GM23338 (cell line): ENCODE results near the gene CHI3L1. TPM values are rescaled to one million over a fixed set of nuclear protein-coding genes. Genes with fewer than 3 reads are reported as not detected.

Experiments
- ATAC-seq: fragments of 200-7000 bp; cut with Tn5 transposase; 3 replicates; pipeline ENCODE4 v1.9.1; 2020
- DNase-seq: peaks from one replicate; pipeline ENCODE4 v3.0.0-alpha.2; 2015; ENCODE audit warnings: low spot score
- H2AFZ ChIP-seq: fragments of 200-600 bp; sonication (generic); 2 replicates; pipeline ENCODE4 v1.8.0; 2016; ENCODE audit warnings: antibody characterized with exemption, mild to moderate bottlenecking, moderate library complexity
- H3F3A ChIP-seq: fragments of 200-600 bp; sonication (generic); replicated peaks from 2 replicates; pipeline ENCODE4 v1.8.0; 2017; ENCODE audit warnings: antibody characterized with exemption, mixed run types, low read depth
- H3K27ac ChIP-seq: fragments of 200-600 bp; sonication (generic); 2 replicates; pipeline ENCODE4 v1.6.1; 2016; ENCODE audit warnings: low read depth
- H3K27me3 ChIP-seq: fragments of 200-600 bp; sonication (generic); 2 replicates; pipeline ENCODE4 v1.8.0; 2016; ENCODE audit warnings: mild to moderate bottlenecking, mixed run types, moderate library complexity; ENCODE audit not compliant: insufficient read depth
- H3K36me3 ChIP-seq: fragments of 200-600 bp; sonication (generic); 2 replicates; pipeline ENCODE4 v1.8.0; 2016; ENCODE audit warnings: mild to moderate bottlenecking; ENCODE audit not compliant: insufficient read depth
- H3K4me1 ChIP-seq: fragments of 200-600 bp; sonication (generic); 2 replicates; pipeline ENCODE4 v1.8.0; 2016; ENCODE audit warnings: mild to moderate bottlenecking, moderate library complexity; ENCODE audit not compliant: insufficient read depth
- H3K4me2 ChIP-seq: fragments of 200-600 bp; sonication (generic); 2 replicates; pipeline ENCODE4 v1.7.1; 2017; ENCODE audit warnings: mixed run types
- H3K4me3 ChIP-seq: fragments of 200-600 bp; sonication (generic); 2 replicates; pipeline ENCODE4 v1.6.1; 2016; ENCODE audit warnings: mixed run types
- H3K79me2 ChIP-seq: fragments of 200-600 bp; sonication (generic); replicated peaks from 2 replicates; pipeline ENCODE4 v1.8.0; 2017; ENCODE audit warnings: mild to moderate bottlenecking; ENCODE audit not compliant: insufficient read depth
- H3K9me2 ChIP-seq: fragments of 200-600 bp; sonication (generic); 2 replicates; pipeline ENCODE4 v1.8.0; 2017; ENCODE audit not compliant: insufficient read depth
- H4K20me1 ChIP-seq: fragments of 200-600 bp; sonication (generic); replicated peaks from 2 replicates; pipeline ENCODE4 v1.8.0; 2017; ENCODE audit warnings: mild to moderate bottlenecking; ENCODE audit not compliant: insufficient read depth
- H3K27ac Mint-ChIP-seq: 2 replicates; pipeline ENCODE4 v1.8.0; 2020; ENCODE audit warnings: inconsistent platforms, mild to moderate bottlenecking, moderate library complexity, mixed read lengths
- H3K27me3 Mint-ChIP-seq: 3 replicates; pipeline ENCODE4 v1.8.0; 2022; ENCODE audit warnings: low read depth, mild to moderate bottlenecking, moderate library complexity, mixed read lengths, inconsistent platforms; ENCODE audit not compliant: insufficient read depth, poor library complexity
- H3K36me3 Mint-ChIP-seq: 3 replicates; pipeline ENCODE4 v1.8.0; 2021; ENCODE audit warnings: low read depth, mild to moderate bottlenecking, inconsistent platforms, moderate library complexity, mixed read lengths
- H3K4me1 Mint-ChIP-seq: 3 replicates; pipeline ENCODE4 v1.8.0; 2020; ENCODE audit warnings: mild to moderate bottlenecking, inconsistent platforms, mixed read lengths
- H3K4me3 Mint-ChIP-seq: 3 replicates; pipeline ENCODE4 v1.8.0; 2021; ENCODE audit warnings: moderate library complexity, mild to moderate bottlenecking, inconsistent platforms, mixed read lengths
- H3K9me3 Mint-ChIP-seq: 3 replicates; pipeline ENCODE4 v1.8.0; 2020; ENCODE audit warnings: moderate library complexity, mild to moderate bottlenecking, inconsistent platforms, mixed read lengths
- NANOG ChIP-seq: IDR thresholded peaks from 2 replicates; pipeline ENCODE4 v1.6.1; 2016; ENCODE audit warnings: antibody characterized with exemption, borderline replicate concordance
- STAT1 ChIP-seq: IDR thresholded peaks from one replicate; pipeline ENCODE4 v1.6.1; 2016; ENCODE audit warnings: antibody characterized with exemption; ENCODE audit not compliant: unreplicated experiment
- ZNF331 ChIP-seq: fragments of 250-450 bp; sonication (Bioruptor Pico); IDR thresholded peaks from 2 replicates; pipeline ENCODE4 v1.5.0; 2020; ENCODE audit warnings: low read depth, mild to moderate bottlenecking, moderate library complexity
- polyA plus RNA-seq: library from polyadenylated mRNA; unstranded; fragments of >200 nt; fragmentation: Nextera tagmentation; extraction: Ambion mirVana; gene quantifications from 2 replicates; pipeline ENCODE4 v1.2.1, GENCODE V29; 2016
- total RNA-seq: library from RNA; depleted of rRNA; stranded (reverse); fragments of >200 nt; shearing (Covaris generic); gene quantifications from 2 replicates; pipeline ENCODE4 v1.2.3, GENCODE V29; 2014
- TF ChIP-seq, protein P1 (sequence below): fragments of 250-450 bp; sonication (Bioruptor Pico); IDR thresholded peaks from 2 replicates; pipeline ENCODE4 v1.5.0; 2020; ENCODE audit warnings: mild to moderate bottlenecking, moderate library complexity
- TF ChIP-seq, protein P2 (sequence below): IDR thresholded peaks from 2 replicates; pipeline ENCODE4 v1.6.1; 2016; ENCODE audit warnings: antibody characterized with exemption

The CHI3L1 gene
- total and polyA plus RNA-seq, 2 experiments from 2014 or later = 0.76 TPM; not detected in 1

DNA sequence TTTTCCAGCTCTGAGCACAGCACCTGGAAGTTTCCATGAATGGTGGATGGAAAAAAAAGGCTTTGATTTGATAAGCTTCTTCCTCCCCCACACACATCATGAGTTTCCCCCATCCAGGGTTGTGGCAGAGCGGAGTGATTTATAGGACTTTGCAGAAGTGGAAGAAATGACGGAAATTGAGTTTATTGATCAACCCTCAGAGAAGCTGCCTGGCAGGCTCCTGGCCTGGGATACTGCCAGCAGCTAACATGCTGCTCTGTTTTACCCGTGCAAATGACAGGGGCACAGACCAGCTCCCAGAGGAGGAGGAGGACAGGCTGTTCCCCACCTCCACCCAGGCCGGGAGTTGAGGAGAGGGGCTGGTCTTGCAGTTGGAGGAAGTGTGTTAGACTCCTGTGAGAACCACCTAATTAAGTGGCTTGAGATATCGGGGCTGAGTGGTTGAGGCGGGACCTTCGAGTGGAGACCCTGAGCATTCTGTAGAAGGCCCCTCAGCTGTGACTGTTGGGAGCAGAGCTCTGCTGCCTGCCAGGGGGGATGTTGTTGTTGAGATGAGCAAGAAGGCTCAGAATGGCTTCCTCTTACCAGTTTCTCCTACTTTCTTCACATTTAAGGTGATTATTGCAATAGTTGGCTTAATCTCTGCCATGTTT is 37.2 kb downstream of the CHI3L1 start (continued):
- TF ChIP-seq, protein P1, sequence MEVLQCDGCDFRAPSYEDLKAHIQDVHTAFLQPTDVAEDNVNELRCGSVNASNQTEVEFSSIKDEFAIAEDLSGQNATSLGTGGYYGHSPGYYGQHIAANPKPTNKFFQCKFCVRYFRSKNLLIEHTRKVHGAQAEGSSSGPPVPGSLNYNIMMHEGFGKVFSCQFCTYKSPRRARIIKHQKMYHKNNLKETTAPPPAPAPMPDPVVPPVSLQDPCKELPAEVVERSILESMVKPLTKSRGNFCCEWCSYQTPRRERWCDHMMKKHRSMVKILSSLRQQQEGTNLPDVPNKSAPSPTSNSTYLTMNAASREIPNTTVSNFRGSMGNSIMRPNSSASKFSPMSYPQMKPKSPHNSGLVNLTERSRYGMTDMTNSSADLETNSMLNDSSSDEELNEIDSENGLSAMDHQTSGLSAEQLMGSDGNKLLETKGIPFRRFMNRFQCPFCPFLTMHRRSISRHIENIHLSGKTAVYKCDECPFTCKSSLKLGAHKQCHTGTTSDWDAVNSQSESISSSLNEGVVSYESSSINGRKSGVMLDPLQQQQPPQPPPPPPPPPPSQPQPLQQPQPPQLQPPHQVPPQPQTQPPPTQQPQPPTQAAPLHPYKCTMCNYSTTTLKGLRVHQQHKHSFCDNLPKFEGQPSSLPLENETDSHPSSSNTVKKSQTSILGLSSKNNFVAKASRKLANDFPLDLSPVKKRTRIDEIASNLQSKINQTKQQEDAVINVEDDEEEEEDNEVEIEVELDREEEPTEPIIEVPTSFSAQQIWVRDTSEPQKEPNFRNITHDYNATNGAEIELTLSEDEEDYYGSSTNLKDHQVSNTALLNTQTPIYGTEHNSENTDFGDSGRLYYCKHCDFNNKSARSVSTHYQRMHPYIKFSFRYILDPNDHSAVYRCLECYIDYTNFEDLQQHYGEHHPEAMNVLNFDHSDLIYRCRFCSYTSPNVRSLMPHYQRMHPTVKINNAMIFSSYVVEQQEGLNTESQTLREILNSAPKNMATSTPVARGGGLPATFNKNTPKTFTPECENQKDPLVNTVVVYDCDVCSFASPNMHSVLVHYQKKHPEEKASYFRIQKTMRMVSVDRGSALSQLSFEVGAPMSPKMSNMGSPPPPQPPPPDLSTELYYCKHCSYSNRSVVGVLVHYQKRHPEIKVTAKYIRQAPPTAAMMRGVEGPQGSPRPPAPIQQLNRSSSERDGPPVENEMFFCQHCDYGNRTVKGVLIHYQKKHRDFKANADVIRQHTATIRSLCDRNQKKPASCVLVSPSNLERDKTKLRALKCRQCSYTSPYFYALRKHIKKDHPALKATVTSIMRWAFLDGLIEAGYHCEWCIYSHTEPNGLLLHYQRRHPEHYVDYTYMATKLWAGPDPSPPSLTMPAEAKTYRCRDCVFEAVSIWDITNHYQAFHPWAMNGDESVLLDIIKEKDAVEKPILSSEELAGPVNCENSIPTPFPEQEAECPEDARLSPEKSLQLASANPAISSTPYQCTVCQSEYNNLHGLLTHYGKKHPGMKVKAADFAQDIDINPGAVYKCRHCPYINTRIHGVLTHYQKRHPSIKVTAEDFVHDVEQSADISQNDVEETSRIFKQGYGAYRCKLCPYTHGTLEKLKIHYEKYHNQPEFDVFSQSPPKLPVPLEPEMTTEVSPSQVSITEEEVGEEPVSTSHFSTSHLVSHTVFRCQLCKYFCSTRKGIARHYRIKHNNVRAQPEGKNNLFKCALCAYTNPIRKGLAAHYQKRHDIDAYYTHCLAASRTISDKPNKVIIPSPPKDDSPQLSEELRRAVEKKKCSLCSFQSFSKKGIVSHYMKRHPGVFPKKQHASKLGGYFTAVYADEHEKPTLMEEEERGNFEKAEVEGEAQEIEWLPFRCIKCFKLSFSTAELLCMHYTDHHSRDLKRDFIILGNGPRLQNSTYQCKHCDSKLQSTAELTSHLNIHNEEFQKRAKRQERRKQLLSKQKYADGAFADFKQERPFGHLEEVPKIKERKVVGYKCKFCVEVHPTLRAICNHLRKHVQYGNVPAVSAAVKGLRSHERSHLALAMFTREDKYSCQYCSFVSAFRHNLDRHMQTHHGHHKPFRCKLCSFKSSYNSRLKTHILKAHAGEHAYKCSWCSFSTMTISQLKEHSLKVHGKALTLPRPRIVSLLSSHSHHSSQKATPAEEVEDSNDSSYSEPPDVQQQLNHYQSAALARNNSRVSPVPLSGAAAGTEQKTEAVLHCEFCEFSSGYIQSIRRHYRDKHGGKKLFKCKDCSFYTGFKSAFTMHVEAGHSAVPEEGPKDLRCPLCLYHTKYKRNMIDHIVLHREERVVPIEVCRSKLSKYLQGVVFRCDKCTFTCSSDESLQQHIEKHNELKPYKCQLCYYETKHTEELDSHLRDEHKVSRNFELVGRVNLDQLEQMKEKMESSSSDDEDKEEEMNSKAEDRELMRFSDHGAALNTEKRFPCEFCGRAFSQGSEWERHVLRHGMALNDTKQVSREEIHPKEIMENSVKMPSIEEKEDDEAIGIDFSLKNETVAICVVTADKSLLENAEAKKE = no peak
- TF ChIP-seq, protein P2, sequence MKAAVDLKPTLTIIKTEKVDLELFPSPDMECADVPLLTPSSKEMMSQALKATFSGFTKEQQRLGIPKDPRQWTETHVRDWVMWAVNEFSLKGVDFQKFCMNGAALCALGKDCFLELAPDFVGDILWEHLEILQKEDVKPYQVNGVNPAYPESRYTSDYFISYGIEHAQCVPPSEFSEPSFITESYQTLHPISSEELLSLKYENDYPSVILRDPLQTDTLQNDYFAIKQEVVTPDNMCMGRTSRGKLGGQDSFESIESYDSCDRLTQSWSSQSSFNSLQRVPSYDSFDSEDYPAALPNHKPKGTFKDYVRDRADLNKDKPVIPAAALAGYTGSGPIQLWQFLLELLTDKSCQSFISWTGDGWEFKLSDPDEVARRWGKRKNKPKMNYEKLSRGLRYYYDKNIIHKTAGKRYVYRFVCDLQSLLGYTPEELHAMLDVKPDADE = no peak

DNA sequence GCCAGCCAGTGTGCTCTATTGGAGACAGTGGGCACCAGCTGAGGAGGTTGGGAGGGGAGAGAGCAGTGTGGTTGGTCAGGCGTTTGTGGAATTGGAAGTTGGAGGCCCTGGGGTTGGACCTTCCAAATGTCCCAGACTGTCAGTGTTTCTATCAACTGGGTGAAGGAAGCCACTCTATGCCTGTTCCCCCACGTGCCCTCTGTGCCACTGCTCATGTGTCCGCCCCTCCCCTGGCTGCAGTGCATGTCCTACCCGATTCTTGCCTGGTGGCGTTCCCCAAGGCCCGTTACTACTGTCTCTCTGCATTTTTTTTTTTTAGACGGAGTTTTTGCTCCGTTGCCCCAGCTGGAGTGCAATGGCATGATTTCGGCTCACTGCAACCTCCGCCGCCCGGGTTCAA is 37.9 kb downstream of the CHI3L1 start:
- Mint-ChIP-seq H3K36me3 (no peaks in the 10 kb centered on the region), H3K27ac (no peak overlapping the region), H3K9me3 (peaks cover under 1% of the 10 kb centered on the region; the same call in 1 of the 3 replicates), H3K27me3 (peaks cover 12% of the 10 kb centered on the region), H3K4me3 (no peak overlapping the region), H3K4me1 (peaks cover 81% of the 10 kb centered on the region)
- no peaks in the 10 kb centered on the region for H3K36me3 ChIP-seq
- no peak for ATAC-seq
- no peaks in the 10 kb centered on the region for H3K79me2 ChIP-seq
- no peaks in the 10 kb centered on the region for H3F3A ChIP-seq
- no peak for DNase-seq
- H2AFZ ChIP-seq = peak overlapping the region; percentile 64; the same call in 1 of the 2 replicates
- no peaks in the 10 kb centered on the region for H4K20me1 ChIP-seq
- no peak for TF ChIP-seq NANOG
- TF ChIP-seq ZNF331 (CRISPR knock-in tag) = no peak
- no peak for TF ChIP-seq STAT1
- H3K27ac ChIP-seq = no peak overlapping the region
- peaks cover 45% of the 10 kb centered on the region for H3K4me1 ChIP-seq
- H3K4me3 ChIP-seq = no peak overlapping the region
- no peaks in the 10 kb centered on the region for H3K9me2 ChIP-seq
- H3K4me2 ChIP-seq = no peak overlapping the region
- H3K27me3 ChIP-seq = no peaks in the 10 kb centered on the region
